Middle frontal gyrus (tissue), 1 donor: Measurements from ENCODE around the gene DNAJB13.

Experiments used
- DNase-seq: peaks from one replicate; pipeline ENCODE4 v3.0.0-alpha.2; 2015; ENCODE audit warnings: low spot score; ENCODE audit errors: extremely low spot score

Gene DNAJB13

DNA sequence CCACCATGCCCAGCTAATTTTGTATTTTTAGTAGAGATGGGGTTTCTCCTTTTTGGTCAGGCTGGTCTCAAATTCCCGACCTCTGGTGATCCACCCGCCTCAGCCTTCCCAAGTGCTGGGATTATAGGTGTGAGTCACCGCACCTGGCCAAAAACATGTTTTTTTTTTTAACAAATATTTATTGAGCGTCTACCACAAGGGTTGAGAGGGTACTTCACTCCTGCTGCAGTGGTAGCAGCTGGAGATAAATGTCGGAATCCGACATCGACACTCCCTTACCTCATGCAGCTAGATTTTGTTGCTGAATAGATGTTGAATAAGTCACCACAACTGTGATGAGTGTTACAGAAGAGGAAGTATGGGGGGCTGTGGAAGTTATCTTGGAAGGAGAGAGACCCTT, 971 bp downstream of the DNAJB13 start:
- no peak for DNase-seq

DNA sequence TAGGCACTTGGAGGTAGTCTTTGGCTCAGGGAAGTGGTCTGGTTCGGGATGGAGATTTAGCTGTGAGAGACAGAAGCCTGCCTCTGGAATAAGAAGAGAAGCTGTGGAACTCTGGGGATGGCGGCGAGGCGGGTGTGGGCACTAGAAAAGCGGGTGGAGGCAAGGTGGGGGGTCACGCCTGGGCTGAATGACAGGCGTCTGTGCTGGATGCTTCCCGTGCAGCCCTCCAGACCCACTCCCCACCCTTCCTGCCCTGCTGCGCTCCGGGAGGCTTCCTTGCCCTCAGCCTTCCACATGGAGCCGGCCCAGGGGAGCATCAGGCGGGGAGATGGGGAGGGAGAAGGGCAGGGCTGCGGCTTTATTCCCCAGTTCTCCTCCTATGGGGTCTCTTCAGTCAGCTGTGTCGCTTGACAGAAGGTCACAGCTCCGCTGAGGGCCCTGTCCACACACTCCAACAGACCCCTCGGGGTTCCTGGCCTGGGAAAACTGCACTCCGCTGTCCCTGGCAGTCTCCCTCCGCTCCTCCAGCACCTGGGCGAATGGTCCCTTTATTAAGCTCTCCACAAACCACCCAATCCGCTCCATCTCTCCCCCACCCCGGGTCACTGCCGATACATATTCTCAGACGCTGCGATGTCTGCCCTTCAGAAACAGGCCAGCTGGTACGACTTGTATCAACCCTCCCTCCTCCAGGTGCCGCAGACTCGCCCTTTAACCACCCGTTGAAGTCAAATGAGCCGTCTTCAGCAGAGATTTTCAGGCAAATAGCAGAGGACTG, 6.2 kb downstream of the DNAJB13 start:
- DNase-seq, result no peak

- DNase-seq, result no peak
Observed at GRCh38 chr11:73957654-73958361, 7.0 kb downstream of the DNAJB13 start.

- no peak for DNase-seq
Observed at GRCh38 chr11:73958521-73959141, 7.8 kb downstream of the DNAJB13 start.

- no peak for DNase-seq
Observed at GRCh38 chr11:73961321-73961720, 10.5 kb downstream of the DNAJB13 start.

GRCh38 chr11:73962101-73962705, 11.4 kb downstream of the DNAJB13 start:
- no peak for DNase-seq

DNA sequence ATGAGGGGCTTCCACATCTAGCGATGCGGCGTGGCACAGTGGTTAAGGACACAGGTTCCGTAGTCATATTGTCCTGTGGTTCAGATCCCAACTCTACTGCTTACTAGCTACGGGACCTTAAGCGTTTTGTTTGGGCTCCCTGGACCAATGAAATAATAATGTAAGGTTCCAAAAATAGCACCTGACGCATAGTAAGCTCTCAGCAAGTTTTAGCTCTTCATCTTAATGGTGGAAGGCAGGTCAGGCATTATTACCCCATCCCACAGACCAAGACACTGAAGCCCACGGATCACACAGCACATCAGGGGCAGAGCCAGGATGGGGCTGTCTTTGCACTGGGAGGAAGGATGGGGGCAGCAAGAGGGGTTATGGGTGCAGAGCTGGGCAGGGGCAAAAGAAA, 13.0 kb downstream of the DNAJB13 start:
- no peak for DNase-seq

DNA sequence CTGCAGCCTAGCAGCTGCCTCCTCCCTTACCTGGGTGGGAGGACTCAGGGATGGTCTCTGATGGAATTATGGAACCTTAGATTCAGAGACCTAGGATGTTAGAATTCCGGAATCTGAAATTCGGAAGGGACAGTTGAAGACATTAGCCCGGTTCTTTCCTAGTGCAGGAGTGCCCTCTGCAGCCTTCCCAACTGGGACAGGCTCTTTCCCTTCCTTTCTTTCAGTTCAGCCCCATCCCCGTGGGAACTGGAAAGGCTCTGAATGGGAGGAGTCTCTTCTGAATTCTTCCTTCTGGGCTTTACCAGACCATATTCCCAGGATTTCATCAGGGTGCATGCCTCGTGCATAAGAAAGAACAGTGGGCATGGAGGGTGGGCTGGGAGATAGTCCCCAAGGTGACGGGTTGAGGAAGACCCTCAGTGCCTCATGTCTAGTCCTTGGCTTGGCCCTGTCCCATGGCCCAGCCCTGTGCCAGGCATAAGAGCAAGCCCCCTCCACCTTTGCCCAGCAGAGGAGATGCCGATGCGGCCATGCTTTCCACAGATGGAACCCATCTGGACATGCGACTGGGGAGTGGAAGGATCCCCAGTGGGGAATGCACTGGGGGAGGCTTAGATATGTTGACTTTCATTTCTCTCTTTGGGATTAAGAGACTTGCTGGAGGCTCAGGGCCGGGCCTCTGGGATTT, 14.4 kb downstream of the DNAJB13 start:
- no peak for DNase-seq

DNA sequence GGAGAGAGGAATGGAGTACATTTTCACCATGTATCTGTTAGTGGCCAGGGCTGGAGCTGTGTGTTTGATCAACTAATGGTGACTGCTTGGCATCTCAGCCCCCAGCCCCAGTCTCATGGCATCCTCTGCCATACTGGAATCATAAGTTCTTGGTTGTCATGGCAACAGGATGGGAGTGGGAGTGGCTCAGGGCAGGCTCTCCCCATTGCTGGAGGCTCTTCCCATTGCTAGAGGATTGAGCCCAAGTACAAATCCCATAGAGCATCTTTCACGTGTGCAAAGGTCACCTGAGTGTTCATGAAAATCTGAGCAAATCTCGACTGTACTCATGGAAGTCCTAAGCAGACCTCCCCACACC, 14.9 kb downstream of the DNAJB13 start:
- DNase-seq, result no peak

- DNase-seq, result no peak
Observed at GRCh38 chr11:73968356-73968966, 17.6 kb downstream of the DNAJB13 start.

GRCh38 chr11:73969091-73969490, 18.3 kb downstream of the DNAJB13 start:
- DNase-seq, result no peak

DNA sequence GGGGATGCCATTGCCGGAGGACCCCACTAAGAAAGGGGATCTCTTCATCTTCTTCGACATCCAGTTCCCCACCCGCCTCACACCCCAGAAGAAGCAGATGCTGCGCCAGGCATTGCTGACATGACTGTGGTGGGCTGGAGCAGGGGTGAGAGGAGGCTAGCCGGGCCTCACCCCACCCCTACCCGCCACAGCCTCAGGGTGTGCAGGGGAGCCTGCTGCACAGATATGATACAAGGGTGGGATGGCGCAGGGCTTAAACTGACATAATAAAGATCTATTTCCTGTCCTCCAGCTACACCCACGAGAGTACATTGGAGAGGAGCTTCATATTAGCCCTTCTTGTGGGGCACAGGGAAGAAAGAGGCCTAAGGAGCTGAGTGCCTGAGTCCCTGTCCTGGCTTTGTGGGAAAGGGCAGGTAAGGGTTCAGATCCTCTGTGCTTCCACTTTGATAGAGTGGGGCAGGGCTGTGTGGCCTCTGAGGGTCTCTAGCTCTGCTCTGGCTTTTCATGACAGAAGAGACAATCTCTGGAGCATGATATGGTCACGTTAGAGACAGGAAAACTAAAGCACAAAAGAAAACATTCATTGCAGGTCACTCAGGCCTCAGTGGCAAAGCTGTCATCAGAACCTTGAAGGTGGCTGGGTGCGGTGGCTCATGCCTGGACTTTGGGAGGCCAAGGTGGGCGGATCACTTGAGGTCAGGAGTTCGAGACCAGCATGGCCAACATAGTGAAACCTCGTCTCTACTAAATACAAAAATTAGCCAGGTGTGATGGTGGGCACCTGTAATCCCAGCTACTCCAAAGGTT, 19.4 kb downstream of the DNAJB13 start:
- no peak for DNase-seq

DNA sequence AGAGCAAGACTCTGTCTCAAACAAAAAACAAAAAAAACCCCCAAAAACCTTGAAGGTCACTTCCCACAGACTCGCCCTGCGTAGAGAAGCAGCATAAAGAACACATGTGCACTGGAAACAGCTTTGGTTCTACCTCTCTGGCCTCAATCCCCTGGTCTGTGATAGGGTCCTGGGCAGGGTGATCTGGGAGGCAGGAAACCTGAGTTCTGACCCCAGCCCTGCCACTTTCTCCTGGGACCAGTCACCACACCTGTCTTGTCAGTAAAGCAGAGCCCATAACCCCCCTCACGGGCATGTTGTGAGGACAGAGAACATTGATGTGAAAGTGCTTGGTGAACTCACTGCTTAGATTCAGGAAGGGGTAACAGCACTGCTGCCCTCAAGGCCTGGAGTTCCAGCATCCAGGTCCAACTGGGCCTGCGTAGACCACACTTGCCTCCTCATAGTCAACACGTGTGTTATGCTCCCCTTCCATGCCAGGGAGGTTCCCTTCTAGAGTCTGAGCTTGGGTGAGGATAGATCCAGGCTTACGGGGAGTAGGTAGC, 20.4 kb downstream of the DNAJB13 start:
- DNase-seq, result no peak

DNA sequence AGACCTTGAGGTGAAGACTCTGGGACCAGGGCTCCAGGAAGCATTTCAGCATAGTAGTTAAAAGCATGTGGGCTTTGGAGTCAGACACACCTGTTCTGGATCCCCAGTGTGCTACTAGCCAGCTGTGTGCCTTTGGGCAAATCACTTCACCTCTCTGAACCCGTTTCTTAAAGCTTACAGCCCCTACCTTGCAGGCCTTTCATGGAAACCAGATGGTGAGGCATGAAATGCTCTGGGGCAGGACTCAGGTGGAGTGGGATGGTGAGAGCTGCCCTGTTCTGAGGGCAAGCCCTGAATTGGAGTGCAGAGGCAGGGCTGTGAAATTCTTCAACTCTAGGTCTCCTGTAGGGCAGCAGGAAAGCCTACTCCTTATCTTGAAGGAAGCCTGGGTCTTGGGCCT, 21.4 kb downstream of the DNAJB13 start:
- no peak for DNase-seq

GRCh38 chr11:73972620-73973449, 22.0 kb downstream of the DNAJB13 start:
- no peak for DNase-seq

- DNase-seq, result no peak
Observed at GRCh38 chr11:73974604-73975478, 24.0 kb downstream of the DNAJB13 start.

DNA sequence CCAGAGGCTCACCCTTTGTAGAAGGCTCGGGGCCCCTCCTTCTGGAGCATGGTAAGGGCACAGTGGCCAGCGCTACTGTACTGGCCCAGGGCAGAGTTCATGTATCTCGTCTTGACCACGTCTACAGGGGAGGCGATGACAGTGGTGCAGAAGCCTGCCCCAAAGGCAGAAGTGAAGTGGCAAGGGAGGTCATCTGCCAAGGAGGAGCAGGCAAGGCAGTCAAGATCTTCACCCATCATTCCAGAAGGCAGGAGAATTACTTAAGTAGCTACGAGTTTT, 24.6 kb downstream of the DNAJB13 start:
- no peak for DNase-seq

DNA sequence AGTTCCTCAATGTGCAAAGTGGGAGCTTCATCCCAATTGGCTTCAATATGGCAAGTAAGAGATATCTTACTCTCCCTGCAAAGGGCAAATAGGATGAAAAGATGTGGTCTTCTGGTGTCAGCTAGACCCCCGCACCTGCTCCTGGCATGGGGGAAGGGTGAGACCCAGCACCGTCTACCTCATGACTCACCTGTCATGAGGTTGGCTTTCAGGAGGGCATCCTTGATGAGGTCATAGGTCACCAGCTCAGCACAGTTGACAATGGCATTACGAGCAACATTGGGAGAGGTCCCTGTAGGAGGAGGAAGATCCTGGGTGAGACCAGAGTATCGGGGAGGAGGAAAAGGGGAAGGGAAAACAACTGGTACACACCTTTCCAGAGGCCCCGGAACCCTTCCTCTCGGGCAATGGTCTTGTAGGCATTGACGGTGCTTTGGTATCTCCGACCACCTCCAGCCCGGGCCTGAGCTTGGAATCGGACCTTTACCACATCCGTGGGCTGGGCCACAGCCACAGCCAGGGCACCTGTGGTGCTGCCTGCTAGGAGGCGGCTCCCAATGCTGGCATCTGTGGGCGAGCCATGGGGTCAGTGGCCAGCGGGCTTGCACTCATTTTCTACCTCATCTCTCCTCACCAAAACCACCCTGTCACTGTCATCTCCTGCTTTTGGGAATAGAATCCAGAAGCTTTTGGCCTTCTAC, 25.8 kb downstream of the DNAJB13 start:
- no peak for DNase-seq
